Measurements from ENCODE around the gene PHPT1.
"Not testable (repeated sequence)": the region's sequence is repeated elsewhere in the genome, so short reads cannot be mapped to it uniquely, and the experiment has no call there.

The PHPT1 gene

DNA sequence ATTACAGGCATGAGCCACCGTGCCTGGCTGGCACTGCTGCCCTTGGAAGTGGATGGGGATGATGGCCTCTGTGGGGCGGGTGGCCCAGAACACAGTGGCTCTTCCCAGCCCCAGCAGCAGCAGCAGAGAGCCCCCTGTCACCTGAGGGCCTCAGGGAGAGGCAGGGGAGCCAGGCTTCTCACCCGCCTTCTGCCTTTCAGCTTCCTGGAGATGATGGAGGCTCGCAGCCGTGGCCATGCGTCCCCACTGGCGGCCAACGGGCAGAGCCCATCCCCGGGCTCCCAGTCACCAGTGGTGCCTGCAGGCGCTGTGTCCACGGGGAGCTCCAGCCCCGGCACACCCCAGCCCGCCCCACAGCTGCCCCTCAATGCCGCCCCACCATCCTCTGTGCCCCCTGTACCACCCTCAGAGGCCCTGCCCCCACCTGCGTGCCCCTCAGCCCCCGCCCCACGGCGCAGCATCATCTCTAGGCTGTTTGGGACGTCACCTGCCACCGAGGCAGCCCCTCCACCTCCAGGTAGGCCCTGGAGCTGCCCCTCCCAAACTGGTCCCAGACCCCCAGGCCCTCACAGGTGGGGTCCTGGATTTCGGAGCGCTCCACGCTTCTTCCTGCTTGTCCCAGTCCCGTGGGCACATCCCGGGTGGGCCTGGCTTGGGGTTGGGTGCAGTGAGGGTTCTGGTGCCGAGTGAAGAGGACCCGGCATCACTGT is 11.9 kb upstream of the PHPT1 start:
- no peak for DNase-seq (ENCODE audit: low read depth)

- DNase-seq (ENCODE audit: low read depth): not testable (repeated sequence)
Observed at GRCh38 chr9:136837856-136838277, 11.3 kb upstream of the PHPT1 start.

- no peak for DNase-seq (ENCODE audit: low read depth)
Observed at GRCh38 chr9:136838314-136839228, 10.6 kb upstream of the PHPT1 start.

GRCh38 chr9:136839229-136840139 is 9.7 kb upstream of the PHPT1 start:
- no peak for DNase-seq (ENCODE audit: low read depth)

DNA sequence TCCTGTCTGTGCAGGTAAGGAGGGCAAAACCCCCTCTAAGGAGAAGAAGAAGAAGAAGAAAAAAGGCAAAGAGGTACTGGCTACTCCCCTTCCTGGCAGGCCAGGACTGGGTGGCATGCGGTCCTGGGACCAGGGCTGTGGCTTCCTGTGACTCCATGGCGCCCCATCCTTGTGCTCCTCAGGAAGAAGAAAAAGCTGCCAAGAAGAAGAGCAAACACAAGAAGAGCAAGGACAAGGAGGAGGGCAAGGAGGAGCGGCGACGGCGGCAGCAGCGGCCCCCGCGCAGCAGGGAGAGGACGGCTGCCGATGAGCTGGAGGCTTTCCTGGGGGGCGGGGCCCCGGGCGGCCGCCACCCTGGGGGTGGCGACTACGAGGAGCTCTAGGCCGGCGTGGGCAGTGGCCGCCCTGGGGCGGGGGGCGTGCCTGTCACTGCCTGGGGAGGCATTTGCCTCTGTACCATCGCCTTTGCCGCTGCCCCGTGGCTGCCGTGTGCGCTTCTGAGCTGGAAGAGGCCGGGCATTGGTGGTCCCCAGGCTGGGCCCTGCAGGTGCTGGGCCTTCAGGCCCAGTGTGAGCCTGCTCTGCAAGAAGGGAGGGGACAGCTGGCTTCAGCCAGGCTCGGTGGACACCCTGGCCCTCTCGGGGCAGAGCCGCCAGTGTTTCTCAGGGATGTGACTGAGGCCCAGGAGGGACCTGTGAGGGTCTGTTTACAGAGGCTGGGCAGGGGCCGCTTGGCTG is 8.9 kb upstream of the PHPT1 start:
- no peak for DNase-seq (ENCODE audit: low read depth)

DNA sequence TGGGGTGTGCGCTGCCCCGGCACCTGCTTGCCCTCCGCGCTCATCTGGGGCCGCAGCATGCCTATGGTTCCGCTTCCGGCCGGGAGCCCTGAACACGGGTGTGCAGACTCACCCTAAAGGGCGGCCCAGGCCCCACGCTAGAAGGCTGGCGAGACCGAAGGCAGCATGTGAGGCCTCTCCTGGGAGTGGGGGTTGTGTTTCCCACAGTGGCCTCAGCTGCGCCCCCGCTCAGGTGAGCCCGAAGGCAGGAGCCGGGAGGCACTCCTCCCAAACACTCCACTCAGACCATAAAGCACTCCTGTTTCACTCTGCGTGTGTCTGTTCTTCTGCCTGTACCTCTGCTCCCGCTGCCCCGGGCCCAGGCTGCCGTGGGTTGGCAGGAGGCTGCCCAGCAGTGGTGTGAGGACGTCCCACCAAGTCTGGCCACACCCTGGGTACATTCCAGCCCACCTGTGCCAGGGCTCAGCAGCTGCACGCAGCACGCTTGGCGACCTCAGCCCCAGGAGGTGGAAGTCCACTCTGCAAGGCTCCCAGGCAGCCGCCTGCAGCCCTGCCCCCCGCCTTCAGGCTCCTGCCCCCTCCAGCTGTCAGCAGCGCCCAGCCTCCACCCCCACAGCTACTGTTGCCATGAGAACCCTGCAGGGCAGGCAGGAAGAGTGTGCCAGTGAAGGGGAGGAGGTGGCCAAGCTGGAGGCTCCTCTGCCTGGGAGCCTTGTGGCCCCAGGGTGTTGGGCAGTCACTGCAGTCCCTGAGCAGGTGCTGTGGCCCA is 8.1 kb upstream of the PHPT1 start:
- peak; percentile 43 for DNase-seq (ENCODE audit: low read depth)

GRCh38 chr9:136841646-136842379 is 7.4 kb upstream of the PHPT1 start:
- not testable (repeated sequence) for DNase-seq (ENCODE audit: low read depth)

- DNase-seq (ENCODE audit: low read depth): peak; percentile 80
Observed at GRCh38 chr9:136842380-136842948, 6.7 kb upstream of the PHPT1 start, which contains the start of gene AJM1. Gene AJM1, plus strand, starts transcription at chr9:136842478. Its CDS starts 1,937 bp downstream, at chr9:136844415.

- DNase-seq (ENCODE audit: low read depth): not testable (repeated sequence)
Observed at GRCh38 chr9:136843159-136843800, 5.9 kb upstream of the PHPT1 start.

- DNase-seq (ENCODE audit: low read depth): peak; percentile 47
Observed at GRCh38 chr9:136843801-136844740, 5.1 kb upstream of the PHPT1 start.

DNA sequence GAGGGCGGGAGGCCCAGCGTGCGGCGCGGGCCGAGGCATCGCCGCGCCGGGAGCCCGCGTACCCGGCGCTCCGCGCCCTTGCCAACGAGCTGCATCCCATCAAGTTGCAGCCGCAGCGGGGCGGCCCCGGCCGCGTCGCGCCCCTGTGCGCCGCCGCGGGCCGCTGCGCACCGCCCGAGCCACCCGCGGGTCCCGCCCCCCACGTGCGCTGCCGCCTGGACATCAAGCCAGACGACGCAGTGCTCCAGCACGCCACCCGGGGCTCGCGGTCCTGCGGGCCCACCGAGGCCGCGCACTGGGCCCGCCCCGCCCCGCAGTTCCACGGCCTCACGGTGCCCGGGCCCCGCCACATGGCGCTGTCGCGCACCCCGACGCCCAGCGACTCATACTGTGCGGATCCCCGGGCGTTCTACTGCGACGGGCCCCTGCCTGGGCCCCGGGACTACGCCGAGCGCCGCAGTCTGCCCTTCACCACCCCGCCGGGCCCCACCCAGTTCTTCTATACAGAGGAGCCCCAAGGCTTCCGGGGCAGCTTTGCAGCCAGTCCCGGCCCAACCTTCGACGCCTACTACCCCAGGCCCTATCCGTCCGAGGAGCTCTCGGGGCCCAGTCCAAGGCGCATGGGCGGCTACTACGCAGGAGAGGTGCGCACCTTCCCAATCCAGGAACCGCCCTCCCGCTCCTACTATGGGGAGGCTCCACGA is 4.3 kb upstream of the PHPT1 start:
- DNase-seq (ENCODE audit: low read depth): no peak

DNA sequence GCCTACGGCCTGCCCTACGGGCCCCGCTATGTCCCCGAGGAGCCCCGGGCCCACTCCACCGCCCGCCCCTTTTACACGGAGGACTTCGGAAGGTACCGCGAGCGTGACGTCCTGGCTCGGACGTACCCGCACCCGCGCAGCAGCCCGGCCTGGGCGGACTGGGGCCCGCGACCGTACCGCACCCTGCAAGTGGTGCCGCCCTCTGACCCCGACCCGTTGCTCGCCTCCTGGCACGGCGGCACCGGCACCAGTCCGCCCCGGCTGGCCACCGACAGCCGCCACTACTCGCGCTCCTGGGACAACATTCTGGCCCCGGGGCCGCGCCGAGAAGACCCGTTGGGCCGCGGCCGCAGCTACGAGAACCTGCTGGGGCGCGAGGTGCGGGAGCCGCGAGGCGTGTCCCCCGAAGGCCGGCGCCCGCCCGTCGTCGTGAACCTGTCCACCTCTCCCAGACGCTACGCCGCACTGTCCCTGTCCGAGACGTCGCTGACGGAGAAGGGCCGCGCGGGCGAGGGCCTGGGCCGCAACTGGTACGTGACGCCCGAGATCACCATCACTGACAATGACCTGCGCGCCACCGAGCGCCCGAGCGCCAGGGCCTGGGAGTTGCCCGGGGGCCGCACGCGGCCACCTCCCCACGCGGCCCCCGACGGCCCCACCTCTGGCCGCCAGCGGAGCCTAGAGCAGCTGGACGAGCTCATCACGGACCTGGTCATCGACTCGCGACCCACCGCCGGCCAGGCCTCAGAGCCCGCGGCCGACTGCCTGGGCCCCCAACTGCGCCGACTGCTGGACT is 3.5 kb upstream of the PHPT1 start:
- no peak for DNase-seq (ENCODE audit: low read depth)

DNA sequence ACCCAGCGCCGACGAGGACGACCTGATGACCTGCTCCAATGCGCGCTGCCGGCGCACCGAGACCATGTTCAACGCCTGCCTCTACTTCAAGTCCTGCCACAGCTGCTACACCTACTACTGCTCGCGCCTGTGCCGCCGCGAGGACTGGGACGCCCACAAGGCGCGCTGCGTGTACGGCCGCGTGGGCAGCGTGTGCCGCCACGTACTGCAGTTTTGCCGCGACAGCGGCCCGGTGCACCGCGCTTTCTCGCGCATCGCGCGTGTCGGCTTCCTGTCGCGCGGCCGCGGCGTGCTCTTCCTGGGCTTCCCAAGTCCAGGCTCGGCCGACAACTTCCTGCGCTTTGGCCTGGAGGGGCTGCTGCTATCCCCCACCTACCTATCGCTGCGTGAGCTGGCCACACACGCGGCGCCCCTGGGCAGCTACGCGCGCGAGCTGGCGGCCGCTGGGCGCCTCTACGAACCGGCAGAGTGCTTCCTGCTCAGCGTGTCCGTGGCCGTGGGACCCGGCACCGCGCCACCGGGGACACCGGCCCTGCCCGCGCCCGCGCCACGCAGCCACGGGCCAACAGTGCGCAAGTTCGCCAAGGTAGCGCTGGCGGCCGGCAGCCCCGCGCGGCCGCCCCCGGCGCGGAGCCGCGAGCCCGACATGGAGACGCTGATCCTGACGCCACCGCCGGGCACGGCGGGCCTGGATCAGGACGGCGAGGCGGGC is 2.7 kb upstream of the PHPT1 start:
- DNase-seq (ENCODE audit: low read depth): no peak

DNA sequence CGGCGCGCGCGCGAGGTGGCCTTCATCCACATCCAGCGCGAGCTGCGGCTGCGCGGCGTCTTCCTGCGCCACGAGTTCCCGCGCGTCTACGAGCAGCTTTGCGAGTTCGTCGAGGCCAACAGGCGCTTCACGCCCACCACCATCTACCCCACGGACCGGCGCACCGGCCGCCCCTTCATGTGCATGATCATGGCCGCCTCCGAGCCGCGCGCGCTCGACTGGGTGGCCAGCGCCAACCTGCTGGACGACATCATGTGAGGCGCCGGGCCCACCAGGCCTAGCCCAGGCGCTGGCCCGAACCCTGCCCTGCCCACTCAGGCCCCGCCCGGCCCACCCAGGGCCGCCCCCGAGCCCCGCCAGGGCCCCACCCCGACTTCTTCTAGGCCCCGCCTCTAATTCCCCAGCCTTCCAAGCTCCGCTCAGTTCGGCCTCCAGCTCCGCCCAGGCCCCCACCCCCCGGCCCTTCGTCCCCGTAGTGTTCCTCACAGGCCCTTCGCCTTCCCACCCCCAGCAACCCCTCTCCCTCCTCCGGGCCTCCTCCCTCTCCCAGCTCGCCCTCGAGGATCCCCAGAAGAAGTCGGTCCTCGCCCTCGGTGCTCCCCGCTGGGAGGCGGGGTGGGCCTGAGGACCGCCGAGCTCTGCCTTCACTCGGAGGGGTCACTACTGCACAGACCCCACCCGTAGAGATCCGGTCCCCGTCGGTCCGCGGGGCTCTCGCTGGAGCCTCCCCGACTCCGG is 2.0 kb upstream of the PHPT1 start:
- DNase-seq (ENCODE audit: low read depth): peak; percentile 50

DNA sequence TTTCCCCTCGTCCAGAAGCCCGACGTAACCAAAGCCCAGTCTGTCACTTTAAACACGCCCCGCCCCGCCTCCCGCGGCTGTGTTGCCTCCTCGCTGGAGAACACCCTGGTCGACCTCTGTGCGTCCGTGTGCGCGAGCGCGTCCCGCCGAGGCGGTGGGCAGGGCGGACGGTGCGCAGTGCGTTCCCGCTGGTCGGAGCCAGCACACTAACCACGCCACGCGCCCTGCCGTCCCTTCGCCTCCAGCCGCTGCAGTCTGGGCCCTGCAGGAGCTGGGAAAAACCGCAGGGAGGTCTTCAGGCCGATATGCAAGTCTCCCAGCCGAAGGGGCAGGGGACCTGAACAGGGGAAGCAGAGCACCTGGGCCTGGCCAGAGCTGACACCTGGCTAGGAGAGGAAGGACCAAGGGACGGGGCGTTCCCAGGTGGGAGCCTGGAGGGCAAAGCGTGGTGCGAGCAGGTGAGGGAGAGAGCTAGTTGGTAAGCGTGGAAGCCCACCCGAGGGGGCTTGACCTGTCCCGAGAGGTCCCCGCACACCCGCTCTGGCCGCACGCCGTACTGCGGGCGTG is 1.3 kb upstream of the PHPT1 start:
- DNase-seq (ENCODE audit: low read depth): peak; percentile 89

All from ELR (cell line).